H1 (cell line): ENCODE results near the gene DHRS7B. TPM values are rescaled to one million over a fixed set of nuclear protein-coding genes. Genes with fewer than 3 reads are reported as not detected.

Source experiments
- CHD7 ChIP-seq: fragments of 300-600 bp; sonication (generic); IDR thresholded peaks from 2 replicates; pipeline ENCODE4 v1.7.1; 2012; ENCODE audit warnings: low read length, moderate library complexity, mild to moderate bottlenecking, inconsistent platforms; ENCODE audit not compliant: insufficient replicate concordance
- CTCF ChIP-seq, 3 experiments: IDR thresholded peaks; 1 replicate in 2 of 3; 2 replicates in 1 of 3; pipeline versions ENCODE4 v1.5.1 to v1.6.1; 2011; ENCODE audit warnings: low read length in 3 of 3, mild to moderate bottlenecking in 3 of 3, inconsistent platforms in 2 of 3, low read depth in 1 of 3, moderate library complexity in 1 of 3; ENCODE audit not compliant: insufficient read depth in 1 of 3; ENCODE audit errors: control extremely low read depth in 1 of 3
- EZH2 ChIP-seq: fragments of 200-600 bp; sonication (generic); IDR thresholded peaks from 2 replicates; pipeline ENCODE4 v1.7.1; 2012; ENCODE audit warnings: low read depth, mild to moderate bottlenecking, moderate library complexity, low read length, inconsistent platforms; ENCODE audit not compliant: severe bottlenecking
- JUN ChIP-seq: IDR thresholded peaks from 2 replicates; pipeline ENCODE4 v1.6.1; 2011; ENCODE audit warnings: low read depth, mild to moderate bottlenecking, improper control_type of control experiment, low read length
- RFX5 ChIP-seq: IDR thresholded peaks from 2 replicates; pipeline ENCODE4 v1.6.1; 2011; ENCODE audit warnings: low read depth, low read length, improper control_type of control experiment, borderline replicate concordance
- SP2 ChIP-seq: IDR thresholded peaks from 2 replicates; pipeline ENCODE4 v1.6.1; 2012; ENCODE audit warnings: mild to moderate bottlenecking, low read length, inconsistent platforms
- TBP ChIP-seq: IDR thresholded peaks from 2 replicates; pipeline ENCODE4 v1.6.1; 2011; ENCODE audit warnings: low read depth, low read length, improper control_type of control experiment
- polyA plus RNA-seq, 7 experiments: library from polyadenylated mRNA; depleted of rRNA in 3 of 7; stranded (reverse) in 5 of 7; unstranded in 2 of 7; fragments of >200 nt in 5 of 7; fragments of 200-250 nt in 2 of 7; gene quantifications; 1 replicate in 5 of 7; 2 replicates in 1 of 7; 4 replicates in 1 of 7; pipeline versions ENCODE4 v1.2.1 to v1.2.3, GENCODE V29; 2011 to 2013; ENCODE audit warnings: missing spikeins in 2 of 7, mixed read lengths in 2 of 7
- total RNA-seq: library from RNA; stranded (reverse); fragmentation: NEBNext Ultra II Directional; extraction: Animal tissue kit (Norgen Biotek cat#: 25700); gene quantifications from 2 replicates; pipeline ENCODE4 v1.2.1, GENCODE V29; 2021

Gene DHRS7B
- total and polyA plus RNA-seq, 2 of the 8 experiments (the other 6 are each of a cell fraction or from before 2014, with no cell fraction given) = 11.0 to 27.9 TPM

GRCh38 chr17:21218831-21219380, 92.1 kb downstream of the DHRS7B start (continued):
- TF ChIP-seq RFX5 = no peak
- TF ChIP-seq SP2 = no peak
- TF ChIP-seq CTCF (IDR thresholded peaks at IDR 0.05; ENCODE audit: control extremely low read depth in 1 of 3, insufficient read depth in 1 of 3, low read depth in 1 of 3, low read length in 3 of 3) = no peak
- no peak for TF ChIP-seq JUN
- no peak for TF ChIP-seq TBP
- TF ChIP-seq CHD7 = no peak
- TF ChIP-seq EZH2 = no peak
